Ovary (tissue), 9 donors: Measurements from ENCODE around the gene BLOC1S3. TPM values are rescaled to one million over a fixed set of nuclear protein-coding genes. Genes with fewer than 3 reads are reported as not detected.

Experiments used
- DNase-seq, 5 donors: peaks; one replicate each; pipeline ENCODE4 v3.0.0-alpha.2; 2019 to 2020
- H3K27ac ChIP-seq, 2 donors: fragments of 200-600 bp; one replicate each; pipeline versions ENCODE4 v1.5.1 to v1.8.0; 2019 to 2022
- H3K27me3 ChIP-seq: fragments of 200-600 bp; one replicate; pipeline ENCODE4 v1.8.0; 2022
- H3K36me3 ChIP-seq: fragments of 200-600 bp; sonication (generic); one replicate; pipeline ENCODE4 v1.5.1; 2019
- H3K4me1 ChIP-seq: one replicate; pipeline ENCODE4 v1.8.1; 2013; ENCODE audit warnings: mild to moderate bottlenecking, moderate library complexity; ENCODE audit not compliant: insufficient read depth
- H3K4me3 ChIP-seq: fragments of 200-600 bp; sonication (generic); one replicate; pipeline ENCODE4 v1.5.1; 2017
- H3K9me3 ChIP-seq, 2 donors: fragments of 200-600 bp in 1 of 2; sonication (generic) in 1 of 2; one replicate each; pipeline versions ENCODE4 v1.5.1 to v1.8.1; 2013 to 2019; ENCODE audit warnings: mild to moderate bottlenecking in 1 of 2, moderate library complexity in 1 of 2
- EP300 ChIP-seq: sonication (generic); formaldehyde crosslinking; IDR thresholded peaks from one replicate; pipeline ENCODE4 v1.6.1; 2017; ENCODE audit warnings: antibody characterized with exemption
- POLR2A ChIP-seq: fragments of 450-650 bp; IDR thresholded peaks from one replicate; pipeline ENCODE4 v1.6.1; 2017; ENCODE audit warnings: antibody characterized with exemption, mild to moderate bottlenecking, moderate library complexity
- WGBS, 3 donors: extraction: QIAGEN DNeasy Blood & Tissue Kit in 1 of 3; methylation state at CpG; one replicate each; pipeline versions ENCODE4 v1.1.5 to v1.1.7; 2013 to 2017; 5-methylcytosine and 5-hydroxymethylcytosine counted together
- intact Hi-C, 4 donors: fragments of 100-400 bp; cut with DNase I; formaldehyde crosslinking; loops; one replicate each; pipeline versions ENCODE4 v1.11.0 to v1.15.1; 2022 to 2023
- polyA plus RNA-seq, 2 donors: library from polyadenylated mRNA; stranded (reverse); fragments of 200-250 nt in 1 of 2; fragments of 350-450 nt in 1 of 2; fragmentation: Illumina TruSeq in 1 of 2; extraction: RNeasy Lipid Tissue Mini Kit (QIAGEN cat#74804) in 1 of 2; gene quantifications; one replicate each; pipeline ENCODE4 v1.2.3, GENCODE V29; 2013 to 2014
- total RNA-seq, 7 donors: library from RNA; depleted of rRNA in 2 of 7; stranded (reverse); fragments of >200 nt in 2 of 7; fragmentation: NEBNext Ultra II Directional in 3 of 7; extraction: Animal tissue kit (Norgen Biotek cat#: 25700) in 3 of 7; gene quantifications; one replicate each; pipeline versions ENCODE4 v1.1.0 to v1.2.4, GENCODE V29; 2016 to 2023
- TF ChIP-seq, protein P1 (sequence below), 3 donors: fragments of 450-650 bp in 2 of 3; fragments of 200-600 bp in 1 of 3; IDR thresholded peaks; one replicate each; pipeline versions ENCODE4 v1.5.1 to v1.8.0; 2016 to 2022; ENCODE audit warnings: antibody characterized with exemption in 3 of 3, mild to moderate bottlenecking in 1 of 3
- donor health status: DM: no; HTN: no; CAD: no; lungs with moderate emphysema.
- donor health status: DM: no; HTN: no; CAD: no.
- donor health status: Bipolar disorder and iron deficiency.
- donor health status: DM: yes; HTN: yes; CAD: no.
- donor health status: DM: no; HTN: no; CAD: no.
- donor health status: DM: yes; HTN: yes; CAD: no.

BLOC1S3 gene
- total and polyA plus RNA-seq, 9 donors = 4.1 to 12.6 (median 11.3) TPM

DNA sequence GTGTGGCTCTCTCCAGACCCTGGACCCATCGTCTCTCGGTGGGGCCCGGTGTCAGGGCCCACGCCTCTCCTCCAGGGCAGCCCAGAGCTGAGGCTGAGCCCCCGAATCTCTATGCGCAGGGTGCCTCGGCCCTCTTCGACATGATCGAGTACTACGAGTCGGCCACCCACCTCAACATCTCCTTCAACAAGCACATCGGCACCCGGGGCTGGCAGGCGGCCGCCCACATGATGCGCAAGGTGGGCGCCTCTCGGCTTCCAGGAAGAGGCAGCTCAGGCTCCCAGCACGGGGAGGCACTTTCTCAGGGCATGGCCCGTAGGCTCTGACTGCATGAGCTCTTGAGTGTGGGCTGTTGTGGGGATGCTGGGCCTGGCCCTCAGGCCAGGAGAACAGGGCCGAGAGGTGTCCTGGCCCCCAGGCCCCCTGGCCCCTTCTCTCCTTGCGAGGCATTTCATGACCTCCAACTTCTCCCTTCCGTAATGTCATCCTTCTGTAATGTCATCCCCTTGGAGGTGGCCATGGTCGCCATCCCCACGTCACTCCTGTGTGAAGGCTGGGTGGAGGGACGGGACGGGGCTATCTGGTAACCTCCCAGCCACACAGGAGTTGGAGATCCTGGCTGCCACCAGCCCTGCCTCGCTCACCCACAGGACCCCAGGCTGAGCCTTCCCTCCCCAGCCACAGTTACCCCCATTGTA lies 37.2 kb upstream of the BLOC1S3 start:
- 93 to 95% (median 94%) methylated on average over 28 of the region's 28 CpGs for WGBS, 3 donors
- no peak overlapping the region for H3K4me3 ChIP-seq
- no peaks in the 10 kb centered on the region for H3K9me3 ChIP-seq
- H3K4me1 ChIP-seq = no peaks in the 10 kb centered on the region
- H3K27ac ChIP-seq = no peak overlapping the region
- H3K27me3 ChIP-seq = no peaks in the 10 kb centered on the region
- no peak for DNase-seq
- H3K36me3 ChIP-seq = no peaks in the 10 kb centered on the region
- TF ChIP-seq EP300 (no peak), POLR2A (no peak)
- TF ChIP-seq, protein P1, sequence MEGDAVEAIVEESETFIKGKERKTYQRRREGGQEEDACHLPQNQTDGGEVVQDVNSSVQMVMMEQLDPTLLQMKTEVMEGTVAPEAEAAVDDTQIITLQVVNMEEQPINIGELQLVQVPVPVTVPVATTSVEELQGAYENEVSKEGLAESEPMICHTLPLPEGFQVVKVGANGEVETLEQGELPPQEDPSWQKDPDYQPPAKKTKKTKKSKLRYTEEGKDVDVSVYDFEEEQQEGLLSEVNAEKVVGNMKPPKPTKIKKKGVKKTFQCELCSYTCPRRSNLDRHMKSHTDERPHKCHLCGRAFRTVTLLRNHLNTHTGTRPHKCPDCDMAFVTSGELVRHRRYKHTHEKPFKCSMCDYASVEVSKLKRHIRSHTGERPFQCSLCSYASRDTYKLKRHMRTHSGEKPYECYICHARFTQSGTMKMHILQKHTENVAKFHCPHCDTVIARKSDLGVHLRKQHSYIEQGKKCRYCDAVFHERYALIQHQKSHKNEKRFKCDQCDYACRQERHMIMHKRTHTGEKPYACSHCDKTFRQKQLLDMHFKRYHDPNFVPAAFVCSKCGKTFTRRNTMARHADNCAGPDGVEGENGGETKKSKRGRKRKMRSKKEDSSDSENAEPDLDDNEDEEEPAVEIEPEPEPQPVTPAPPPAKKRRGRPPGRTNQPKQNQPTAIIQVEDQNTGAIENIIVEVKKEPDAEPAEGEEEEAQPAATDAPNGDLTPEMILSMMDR (IDR thresholded peaks at IDR 0.05) = no peak
- intact Hi-C loops = no loop called here

DNA sequence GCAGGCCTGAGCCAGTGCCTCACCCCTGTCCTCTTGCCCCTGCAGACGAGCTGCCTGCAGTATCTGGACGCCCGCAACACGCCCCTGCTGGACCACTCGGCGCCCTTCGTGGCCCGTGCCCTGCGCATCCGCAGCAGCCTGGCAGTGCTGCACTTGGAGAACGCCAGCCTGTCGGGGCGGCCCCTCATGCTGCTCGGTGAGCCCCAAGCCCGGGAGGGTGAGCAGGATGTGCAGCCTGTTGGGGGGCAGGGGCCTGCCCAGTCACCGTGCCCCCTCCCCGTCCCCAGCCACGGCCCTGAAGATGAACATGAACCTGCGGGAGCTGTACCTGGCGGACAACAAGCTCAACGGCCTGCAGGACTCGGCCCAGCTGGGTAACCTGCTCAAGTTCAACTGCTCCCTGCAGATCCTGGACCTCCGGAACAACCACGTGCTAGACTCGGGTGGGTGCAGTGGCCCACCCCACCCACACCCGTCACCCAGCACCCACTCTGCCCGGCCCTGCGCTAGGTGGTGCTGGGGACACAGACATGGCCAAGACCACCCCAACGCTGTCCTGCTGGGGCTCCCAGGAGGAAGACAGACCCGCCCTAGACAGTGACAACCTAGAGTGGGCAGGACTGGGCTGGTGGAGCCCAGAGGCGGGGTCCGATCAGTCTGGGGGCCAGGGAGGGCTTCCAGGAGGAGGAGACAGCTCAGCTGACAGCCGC lies 36.4 kb upstream of the BLOC1S3 start:
- no peak overlapping the region for H3K27ac ChIP-seq
- H3K4me3 ChIP-seq = no peak overlapping the region
- H3K27me3 ChIP-seq = no peaks in the 10 kb centered on the region
- intact Hi-C loops = no loop called here
- no peak for DNase-seq
- WGBS, 3 donors = 91% methylated on average over 32 to 33 of the region's 33 CpGs
- H3K4me1 ChIP-seq = no peaks in the 10 kb centered on the region
- TF ChIP-seq EP300 (no peak), POLR2A (no peak)
- TF ChIP-seq, protein P1 (IDR thresholded peaks at IDR 0.05) = no peak
- H3K36me3 ChIP-seq = no peaks in the 10 kb centered on the region
- no peaks in the 10 kb centered on the region for H3K9me3 ChIP-seq

DNA sequence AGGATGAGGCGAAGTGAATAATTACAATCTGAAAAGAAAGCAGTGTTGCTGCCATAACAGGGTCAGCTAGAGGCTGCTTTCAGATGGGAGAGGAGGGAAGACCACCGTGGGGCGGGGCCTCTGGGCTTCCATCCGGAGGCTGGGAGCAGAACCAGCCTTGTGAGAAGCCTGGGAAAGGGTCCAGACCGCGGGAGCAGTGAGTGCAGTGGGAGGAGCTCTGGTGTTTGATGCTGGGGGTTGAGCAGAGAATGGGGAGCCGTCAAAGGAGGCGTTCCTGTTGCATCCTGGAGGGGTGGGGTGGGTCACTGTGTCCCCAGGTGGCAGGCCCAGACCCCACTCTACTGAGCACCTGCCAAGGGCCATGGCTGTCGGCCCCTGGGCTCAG lies 35.9 kb upstream of the BLOC1S3 start:
- TF ChIP-seq EP300 (no peak), POLR2A (no peak)
- TF ChIP-seq, protein P1 (IDR thresholded peaks at IDR 0.05) = no peak
- Histone ChIP-seq H3K27me3 (no peaks in the 10 kb centered on the region), H3K4me3 (no peak overlapping the region), H3K9me3 (no peaks in the 10 kb centered on the region), H3K36me3 (no peaks in the 10 kb centered on the region), H3K4me1 (no peaks in the 10 kb centered on the region), H3K27ac (no peak overlapping the region)
- WGBS, 3 donors = 49 to 54% (median 51%) methylated on average over 9 of the region's 9 CpGs
- intact Hi-C loops = no loop called here
- no peak for DNase-seq

DNA sequence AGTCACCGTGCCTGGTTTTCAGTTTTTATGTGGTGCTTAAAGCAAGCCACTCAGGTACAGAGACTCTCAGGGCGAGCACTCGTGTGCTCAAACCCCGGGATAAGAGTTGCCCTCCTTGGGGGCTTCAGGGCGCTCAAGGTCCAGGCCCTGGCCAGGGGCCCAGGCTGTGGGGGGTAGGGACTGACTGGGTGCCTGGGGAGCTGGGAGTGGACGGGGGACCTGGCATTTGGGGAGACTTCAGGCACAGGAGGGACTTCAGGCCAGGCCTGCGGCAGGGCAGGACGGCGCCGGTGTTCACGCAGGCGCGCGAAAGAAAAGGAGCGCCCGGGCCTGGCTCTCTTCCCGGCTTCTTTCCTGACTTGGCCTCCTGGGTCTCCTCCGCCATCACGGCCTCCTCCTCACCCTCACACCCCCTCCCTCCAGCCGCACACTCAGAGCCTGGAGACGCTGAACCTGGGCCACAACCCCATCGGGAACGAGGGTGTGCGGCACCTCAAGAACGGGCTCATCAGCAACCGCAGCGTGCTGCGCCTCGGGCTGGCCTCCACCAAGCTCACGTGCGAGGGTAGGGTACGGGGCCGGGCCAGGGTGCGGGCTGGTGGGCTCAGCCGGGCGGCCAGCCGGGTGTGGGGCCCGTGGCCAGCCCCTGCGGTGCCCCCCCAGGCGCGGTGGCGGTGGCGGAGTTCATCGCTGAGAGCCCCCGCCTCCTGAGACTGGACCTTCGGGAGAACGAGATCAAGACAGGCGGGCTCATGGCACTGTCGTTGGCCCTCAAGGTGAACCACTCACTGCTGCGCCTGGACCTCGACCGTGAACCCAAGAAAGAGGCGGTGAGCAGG lies 33.9 kb upstream of the BLOC1S3 start:
- H3K4me3 ChIP-seq = no peak overlapping the region
- intact Hi-C loops = no loop called here
- H3K9me3 ChIP-seq = no peaks in the 10 kb centered on the region
- H3K27ac ChIP-seq = no peak overlapping the region
- DNase-seq = no peak
- no peaks in the 10 kb centered on the region for H3K27me3 ChIP-seq
- TF ChIP-seq POLR2A = no peak
- TF ChIP-seq, protein P1 (IDR thresholded peaks at IDR 0.05) = no peak
- TF ChIP-seq EP300 = no peak
- 92 to 94% (median 92%) methylated on average over 37 to 53 of the region's 53 CpGs for WGBS, 3 donors
- H3K36me3 ChIP-seq = no peaks in the 10 kb centered on the region
- no peaks in the 10 kb centered on the region for H3K4me1 ChIP-seq
